ENCODE data around the gene ITFG1. TPM values are rescaled to one million over a fixed set of nuclear protein-coding genes. Genes with fewer than 3 reads are reported as not detected.

The ITFG1 gene
- total and polyA plus RNA-seq, 8 donors: 8.1 to 90.0 (median 32.2) TPM

DNA sequence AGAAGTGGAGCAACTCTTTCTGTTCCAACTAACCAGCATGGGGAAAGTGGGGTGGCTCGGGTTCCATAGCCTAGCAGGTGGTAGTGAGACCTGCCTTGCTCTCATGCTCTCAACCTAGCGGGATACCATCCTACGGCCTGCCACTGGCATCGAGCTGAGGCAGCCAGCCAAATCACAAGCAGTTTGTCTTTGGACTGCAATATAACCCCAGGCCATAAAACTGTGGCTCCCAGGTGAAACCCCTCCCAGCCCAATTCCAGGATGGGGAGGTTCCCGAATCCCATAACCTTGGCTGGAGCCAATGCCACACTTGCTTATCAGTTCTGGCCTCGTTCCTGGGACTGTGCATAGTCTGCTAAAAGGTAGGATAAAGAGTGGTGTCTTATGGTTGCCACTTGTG is 161.3 kb downstream of the ITFG1 start:
- Histone ChIP-seq H3K4me3 (no peak overlapping the region), H3K27me3 (no peaks in the 10 kb centered on the region), H3K27ac (no peak overlapping the region), H3K9me3 (no peaks in the 10 kb centered on the region), H3K4me1 (no peaks in the 10 kb centered on the region), H3K36me3 (peaks cover 9 to 29% (median 24%) of the 10 kb centered on the region in 4 donors)
- no peak for DNase-seq
- TF ChIP-seq CTCF (IDR thresholded peaks at IDR 0.05) (no peak), POLR2AphosphoS5 (IDR thresholded peaks at IDR 0.05) (no peak), EP300 (IDR thresholded peaks at IDR 0.05) (no peak), POLR2A (IDR thresholded peaks at IDR 0.05) (no peak)
- WGBS, 5 donors: 89 to 98% (median 97%) methylated on average over 6 of the region's 6 CpGs
- intact Hi-C loops (cut with DNase I; ENCODE audit: low total_unique reads): loop anchor here (10.0 kb wide), 1 partner anchor 685 kb away; no protein-coding TSS in a partner anchor

GRCh38 chr16:47284999-47285398 is 175.9 kb downstream of the ITFG1 start:
- no peaks in the 10 kb centered on the region for H3K27me3 ChIP-seq
- no peak for DNase-seq
- intact Hi-C loops (cut with DNase I; ENCODE audit: low total_unique reads): no loop called here
- TF ChIP-seq EP300 (IDR thresholded peaks at IDR 0.05) (no peak), CTCF (IDR thresholded peaks at IDR 0.05) (no peak), POLR2AphosphoS5 (IDR thresholded peaks at IDR 0.05) (no peak)
- no peak overlapping the region for H3K4me3 ChIP-seq
- H3K27ac ChIP-seq: no peak overlapping the region
- no peaks in the 10 kb centered on the region for H3K4me1 ChIP-seq
- H3K9me3 ChIP-seq: peaks cover 0 to 21% (median 5%) of the 10 kb centered on the region in 4 donors
- WGBS, 5 donors: 91 to 98% (median 95%) methylated on average over 5 of the region's 5 CpGs
- H3K36me3 ChIP-seq: peaks cover 0 to 24% (median 13%) of the 10 kb centered on the region in 4 donors

GRCh38 chr16:47278306-47278970 is 182.4 kb downstream of the ITFG1 start:
- Histone ChIP-seq H3K4me1 (no peaks in the 10 kb centered on the region), H3K9me3 (peaks cover 0 to 8% (median under 1%) of the 10 kb centered on the region in 4 donors), H3K36me3 (peaks cover 0 to 9% (median 3%) of the 10 kb centered on the region in 4 donors), H3K27me3 (no peaks in the 10 kb centered on the region), H3K4me3 (no peak overlapping the region), H3K27ac (no peak overlapping the region)
- intact Hi-C loops (cut with DNase I; ENCODE audit: low total_unique reads): no loop called here
- DNase-seq: no peak
- 85 to 99% (median 97%) methylated on average over 5 of the region's 5 CpGs for WGBS, 5 donors
- TF ChIP-seq EP300 (IDR thresholded peaks at IDR 0.05): no peak
- no peak for TF ChIP-seq POLR2AphosphoS5 (IDR thresholded peaks at IDR 0.05)

DNA sequence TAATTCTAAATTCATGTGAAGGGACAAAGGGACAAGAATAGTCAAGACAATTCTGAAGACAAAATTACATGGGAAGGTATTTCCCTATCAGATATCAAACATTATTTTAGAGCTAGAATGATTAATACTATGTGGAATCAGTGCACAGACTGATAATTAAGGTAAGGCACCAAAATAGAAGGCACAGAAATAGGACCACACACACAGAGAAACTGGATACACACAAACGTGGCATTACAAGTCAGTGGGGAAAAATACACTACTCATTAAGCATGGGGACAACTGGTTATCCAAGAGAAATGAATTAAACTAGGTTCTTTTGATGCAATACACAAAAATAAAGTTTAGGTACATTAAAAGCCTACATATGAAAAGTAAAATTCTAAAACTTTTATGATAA is 184.3 kb downstream of the ITFG1 start:
- Histone ChIP-seq H3K27me3 (no peaks in the 10 kb centered on the region), H3K9me3 (no peaks in the 10 kb centered on the region), H3K27ac (no peak overlapping the region), H3K4me3 (no peak overlapping the region), H3K4me1 (no peaks in the 10 kb centered on the region), H3K36me3 (peaks cover 0 to 12% (median 5%) of the 10 kb centered on the region in 4 donors)
- intact Hi-C loops (cut with DNase I; ENCODE audit: low total_unique reads): no loop called here
- 61 to 71% (median 66%) methylated on average over 1 of the region's 1 CpG for WGBS, 5 donors
- TF ChIP-seq CTCF (IDR thresholded peaks at IDR 0.05): no peak
- TF ChIP-seq POLR2A (IDR thresholded peaks at IDR 0.05): no peak
- TF ChIP-seq EP300 (IDR thresholded peaks at IDR 0.05): no peak
- no peak for TF ChIP-seq POLR2AphosphoS5 (IDR thresholded peaks at IDR 0.05)
- DNase-seq: no peak

DNA sequence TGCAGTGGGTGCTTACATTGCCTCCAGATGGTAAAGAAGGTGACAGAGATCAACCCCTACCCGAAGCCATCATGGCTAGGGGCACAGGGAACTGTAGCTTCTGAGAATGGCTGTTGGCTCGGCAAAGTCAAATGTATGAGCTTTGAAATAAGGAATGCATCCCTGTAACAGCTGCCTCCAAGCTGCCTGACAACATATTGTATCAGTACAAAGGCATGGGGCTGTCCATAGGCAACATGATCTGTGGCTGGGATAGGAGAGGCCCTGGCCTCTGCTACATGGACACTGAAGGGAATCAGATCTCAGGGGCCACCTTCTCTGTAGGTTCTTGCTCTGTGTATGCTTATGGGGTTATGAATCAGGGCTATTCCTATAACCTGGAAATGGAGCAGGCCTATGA is 197.9 kb downstream of the ITFG1 start:
- Histone ChIP-seq H3K27ac (no peak overlapping the region), H3K9me3 (no peaks in the 10 kb centered on the region), H3K4me1 (no peaks in the 10 kb centered on the region), H3K4me3 (no peak overlapping the region), H3K36me3 (peaks cover 7 to 26% (median 20%) of the 10 kb centered on the region in 4 donors), H3K27me3 (no peaks in the 10 kb centered on the region)
- intact Hi-C loops (cut with DNase I; ENCODE audit: low total_unique reads): no loop called here
- no peak for TF ChIP-seq POLR2AphosphoS5 (IDR thresholded peaks at IDR 0.05)
- DNase-seq: no peak
- WGBS, 5 donors: 93 to 100% (median 96%) methylated on average over 2 of the region's 2 CpGs

Measured in stomach (tissue), 9 donors.